H1 (cell line): Measurements from ENCODE around the gene GTF2IRD1. TPM values are rescaled to one million over a fixed set of nuclear protein-coding genes. Genes with fewer than 3 reads are reported as not detected.

Source experiments
- CTCF ChIA-PET: fragments of 300-600 bp; sonication (Branson Sonifier 250); formaldehyde crosslinking; loops from one replicate; lab custom pipeline; 2021; ENCODE audit not compliant: partially characterized antibody; lab: Charles Lee
- POLR2A ChIA-PET: fragments of 300-600 bp; sonication (Branson Sonifier 250); formaldehyde crosslinking; loops from one replicate; lab custom pipeline; 2021; ENCODE audit warnings: inconsistent platforms; ENCODE audit not compliant: partially characterized antibody; lab: Charles Lee
- DNase-seq, 2 experiments: peaks; one replicate each; pipeline versions ENCODE4 v3.0.0 to v3.0.0-alpha.2; 2010 to 2022; ENCODE audit warnings: low spot score in 2 of 2, low read depth in 1 of 2, mixed read lengths in 1 of 2
- FAIRE-seq: peaks from 2 replicates; lab custom pipeline; 2011; peaks lifted over from hg19 to GRCh38; lab: Jason Lieb, UNC
- H2AFZ ChIP-seq: 2 replicates; pipeline ENCODE4 v1.8.1; 2012; ENCODE audit warnings: low read length, inconsistent platforms
- H2AK5ac ChIP-seq: 2 replicates; pipeline ENCODE4 v1.6.1; 2013; ENCODE audit warnings: low read depth, low read length
- H2BK120ac ChIP-seq: replicated peaks from 2 replicates; pipeline ENCODE3; 2013; ENCODE audit warnings: low read depth, low read length, inconsistent platforms
- H2BK12ac ChIP-seq: 2 replicates; pipeline ENCODE4 v1.6.1; 2013; ENCODE audit warnings: low read depth, low read length
- H2BK15ac ChIP-seq: 2 replicates; pipeline ENCODE4 v1.6.1; 2013; ENCODE audit warnings: low read length
- H2BK20ac ChIP-seq: 2 replicates; pipeline ENCODE4 v1.6.1; 2013; ENCODE audit warnings: low read length
- H2BK5ac ChIP-seq: 2 replicates; pipeline ENCODE4 v1.6.1; 2013; ENCODE audit warnings: low read depth, low read length
- H3K14ac ChIP-seq: 2 replicates; pipeline ENCODE4 v1.6.1; 2013; ENCODE audit warnings: inconsistent platforms; ENCODE audit not compliant: insufficient read length
- H3K18ac ChIP-seq: 2 replicates; pipeline ENCODE4 v1.6.1; 2013; ENCODE audit warnings: low read length; ENCODE audit errors: extremely low read depth
- H3K23ac ChIP-seq: 2 replicates; pipeline ENCODE4 v1.6.1; 2013; ENCODE audit warnings: inconsistent platforms; ENCODE audit not compliant: insufficient read length
- H3K23me2 ChIP-seq: 2 replicates; pipeline ENCODE4 v1.6.1; 2013; ENCODE audit warnings: low read depth, low read length
- H3K27ac ChIP-seq: 2 replicates; pipeline ENCODE4 v1.6.1; 2011; ENCODE audit warnings: low read depth, low read length, inconsistent platforms
- H3K27me3 ChIP-seq, 4 experiments: replicated peaks in 1 of 4; 1 replicate in 1 of 4; 2 replicates in 3 of 4; pipeline versions ENCODE4 v1.6.1 to v1.8.1; 2011 to 2013; ENCODE audit warnings: low read length in 3 of 4, mild to moderate bottlenecking in 3 of 4, inconsistent platforms in 2 of 4, mixed read lengths in 2 of 4, moderate library complexity in 1 of 4; ENCODE audit not compliant: control insufficient read depth in 3 of 4, insufficient read depth in 3 of 4; ENCODE audit errors: extremely low read depth in 1 of 4
- H3K36me3 ChIP-seq, 4 experiments: 2 replicates each; pipeline versions ENCODE4 v1.6.1 to v1.8.1; 2011 to 2013; ENCODE audit warnings: mild to moderate bottlenecking in 4 of 4, low read length in 3 of 4, moderate library complexity in 2 of 4, control low read depth in 1 of 4, inconsistent platforms in 1 of 4; ENCODE audit not compliant: insufficient read depth in 4 of 4, control insufficient read depth in 2 of 4
- H3K4ac ChIP-seq: replicated peaks from 2 replicates; pipeline ENCODE3; 2013; ENCODE audit warnings: low read length, low read depth, mixed read lengths, inconsistent platforms; ENCODE audit not compliant: insufficient read length
- H3K4me1 ChIP-seq, 4 experiments: replicated peaks in 1 of 4; 1 replicate in 1 of 4; 2 replicates in 3 of 4; pipeline versions ENCODE4 v1.6.1 to v1.8.1; 2011 to 2013; ENCODE audit warnings: low read length in 3 of 4, inconsistent platforms in 2 of 4, mixed read lengths in 1 of 4; ENCODE audit not compliant: insufficient read depth in 4 of 4, control insufficient read depth in 3 of 4
- H3K4me2 ChIP-seq, 2 experiments: 2 replicates each; pipeline versions ENCODE4 v1.6.1 to v1.8.1; 2011 to 2013; ENCODE audit warnings: low read depth in 2 of 2, low read length in 2 of 2, control low read depth in 1 of 2, inconsistent platforms in 1 of 2, mild to moderate bottlenecking in 1 of 2; ENCODE audit not compliant: insufficient read depth in 1 of 2
- H3K4me3 ChIP-seq, 4 experiments: fragments of 200-600, 300-600 bp in 1 of 4; sonication (generic), shearing (Covaris generic), sonication (Bioruptor Twin) in 1 of 4; 2 replicates each; pipeline versions ENCODE4 v1.5.1 to v1.8.1; 2011 to 2016; ENCODE audit warnings: low read length in 4 of 4, low read depth in 3 of 4, control low read depth in 2 of 4, inconsistent platforms in 2 of 4, mild to moderate bottlenecking in 2 of 4, mixed read lengths in 1 of 4, moderate library complexity in 1 of 4; ENCODE audit not compliant: insufficient read depth in 2 of 4; ENCODE audit errors: extremely low read depth in 1 of 4
- H3K56ac ChIP-seq: replicated peaks from 2 replicates; pipeline ENCODE3; 2013; ENCODE audit warnings: low read depth, mild to moderate bottlenecking, mixed read lengths, low read length, inconsistent platforms; ENCODE audit not compliant: insufficient read length
- H3K79me1 ChIP-seq: 2 replicates; pipeline ENCODE4 v1.6.1; 2013; ENCODE audit warnings: low read depth, low read length, control low read depth
- H3K79me2 ChIP-seq, 2 experiments: 2 replicates each; pipeline versions ENCODE4 v1.6.1 to v1.8.1; 2012 to 2013; ENCODE audit warnings: low read length in 2 of 2, mild to moderate bottlenecking in 2 of 2, inconsistent platforms in 1 of 2; ENCODE audit not compliant: insufficient read depth in 2 of 2, control insufficient read depth in 1 of 2
- H3K9ac ChIP-seq, 4 experiments: replicated peaks in 1 of 4; 1 replicate in 1 of 4; 2 replicates in 3 of 4; pipeline versions ENCODE4 v1.6.1 to v1.8.1; 2011 to 2013; ENCODE audit warnings: low read depth in 3 of 4, low read length in 3 of 4, control low read depth in 2 of 4, mild to moderate bottlenecking in 2 of 4, moderate library complexity in 2 of 4, inconsistent platforms in 1 of 4; ENCODE audit errors: extremely low read depth in 1 of 4
- H3K9me3 ChIP-seq, 2 experiments: 2 replicates each; pipeline versions ENCODE4 v1.6.1 to v1.8.1; 2012 to 2013; ENCODE audit warnings: mild to moderate bottlenecking in 2 of 2, moderate library complexity in 2 of 2, control low read depth in 1 of 2, inconsistent platforms in 1 of 2, low read depth in 1 of 2, low read length in 1 of 2, mixed read lengths in 1 of 2; ENCODE audit not compliant: insufficient read depth in 2 of 2
- H4K20me1 ChIP-seq, 2 experiments: replicated peaks in 1 of 2; 2 replicates each; pipeline versions ENCODE3 to v1.8.1; 2011 to 2013; ENCODE audit warnings: inconsistent platforms in 2 of 2, low read length in 2 of 2, mild to moderate bottlenecking in 1 of 2; ENCODE audit not compliant: insufficient read depth in 2 of 2, control insufficient read depth in 1 of 2
- H4K5ac ChIP-seq: 2 replicates; pipeline ENCODE4 v1.6.1; 2013; ENCODE audit warnings: low read length, low read depth, mixed read lengths, inconsistent platforms; ENCODE audit not compliant: insufficient read length
- H4K8ac ChIP-seq: 2 replicates; pipeline ENCODE4 v1.8.0; 2013; ENCODE audit warnings: mild to moderate bottlenecking, moderate library complexity, low read length, inconsistent platforms; ENCODE audit not compliant: insufficient read depth; ENCODE audit errors: extremely low read depth
- H4K91ac ChIP-seq: replicated peaks from 2 replicates; pipeline ENCODE3; 2013; ENCODE audit warnings: low read length, mixed read lengths, inconsistent platforms; ENCODE audit not compliant: insufficient read length
- ATF2 ChIP-seq: IDR thresholded peaks from 2 replicates; pipeline ENCODE4 v1.6.1; 2012; ENCODE audit warnings: low read length, inconsistent platforms
- JUN ChIP-seq: IDR thresholded peaks from 2 replicates; pipeline ENCODE4 v1.6.1; 2011; ENCODE audit warnings: low read depth, mild to moderate bottlenecking, improper control_type of control experiment, low read length
- RAD21 ChIP-seq, 2 experiments: IDR thresholded peaks in 1 of 2; conservative IDR thresholded peaks in 1 of 2; 2 replicates each; pipeline ENCODE4 v1.6.1; 2011; ENCODE audit warnings: low read depth in 2 of 2, low read length in 2 of 2, improper control_type of control experiment in 1 of 2, inconsistent platforms in 1 of 2, mild to moderate bottlenecking in 1 of 2, moderate library complexity in 1 of 2
- SIN3A ChIP-seq, 2 experiments: IDR thresholded peaks in 1 of 2; conservative IDR thresholded peaks in 1 of 2; 2 replicates each; pipeline ENCODE4 v1.6.1; 2011 to 2012; ENCODE audit warnings: low read length in 2 of 2, improper control_type of control experiment in 1 of 2, low read depth in 1 of 2, mild to moderate bottlenecking in 1 of 2
- TCF12 ChIP-seq: IDR thresholded peaks from 2 replicates; pipeline ENCODE4 v1.6.1; 2011; ENCODE audit warnings: low read depth, mild to moderate bottlenecking, low read length
- YY1 ChIP-seq: IDR thresholded peaks from 2 replicates; pipeline ENCODE4 v1.6.1; 2011; ENCODE audit warnings: low read depth, mild to moderate bottlenecking, low read length
- ZNF274 ChIP-seq: IDR thresholded peaks from 2 replicates; pipeline ENCODE4 v1.7.0; 2012; ENCODE audit warnings: low read length, borderline replicate concordance; ENCODE audit errors: extremely low read depth
- WGBS, 2 experiments: shearing (Covaris generic) in 1 of 2; methylation state at CpG; one replicate each; pipeline versions ENCODE4 v1.1.6 to v1.1.7; 2013 to 2015; ENCODE audit warnings: low lambda C conversion rate in 2 of 2, mixed read lengths in 2 of 2, inconsistent platforms in 1 of 2, low coverage in 1 of 2, missing lambda C conversion rate in 1 of 2; ENCODE audit not compliant: insufficient replicate concordance in 2 of 2, insufficient coverage in 1 of 2, insufficient read length in 1 of 2; ENCODE audit errors: extremely low coverage in 1 of 2, missing lambda C conversion rate in 1 of 2; 5-methylcytosine and 5-hydroxymethylcytosine counted together
- polyA plus RNA-seq, 7 experiments: library from polyadenylated mRNA; depleted of rRNA in 3 of 7; stranded (reverse) in 5 of 7; unstranded in 2 of 7; fragments of >200 nt in 5 of 7; fragments of 200-250 nt in 2 of 7; gene quantifications; 1 replicate in 5 of 7; 2 replicates in 1 of 7; 4 replicates in 1 of 7; pipeline versions ENCODE4 v1.2.1 to v1.2.3, GENCODE V29; 2011 to 2013; ENCODE audit warnings: missing spikeins in 2 of 7, mixed read lengths in 2 of 7
- total RNA-seq: library from RNA; stranded (reverse); fragmentation: NEBNext Ultra II Directional; extraction: Animal tissue kit (Norgen Biotek cat#: 25700); gene quantifications from 2 replicates; pipeline ENCODE4 v1.2.1, GENCODE V29; 2021
- TF ChIP-seq, protein P1 (sequence below): IDR thresholded peaks from 2 replicates; pipeline ENCODE4 v1.6.1; 2011; ENCODE audit warnings: low read length, improper control_type of control experiment

The GTF2IRD1 gene
- total and polyA plus RNA-seq, 2 of the 8 experiments (the other 6 are each of a cell fraction or from before 2014, with no cell fraction given) = 27.4 to 45.4 TPM

GRCh38 chr7:74498996-74499834, 45.5 kb downstream of the GTF2IRD1 start:
- H2BK5ac ChIP-seq = no peak overlapping the region
- no peaks in the 10 kb centered on the region; a peak in 1 of 7 replicates for H3K27me3 ChIP-seq
- 0 out of 2 replicates have a peak overlapping the region, but pooled peaks have one; percentile 9 for H2BK12ac ChIP-seq
- peaks cover 16% of the 10 kb centered on the region for H3K79me1 ChIP-seq
- FAIRE-seq = no peak
- CTCF ChIA-PET = interaction anchor here (1.3 kb wide), 1 partner anchor 67 kb away, joined by 3 read pairs; no protein-coding TSS in a partner anchor
- H2BK120ac ChIP-seq = no peak overlapping the region
- H2BK15ac ChIP-seq = no peak overlapping the region
- POLR2A ChIA-PET = interaction anchor here (1.0 to 2.5 kb wide), 4 partner anchors 8 to 22 kb away, joined by 3 to 8 read pairs (median 6); no protein-coding TSS in a partner anchor
- H3K36me3 ChIP-seq = no peaks in the 10 kb centered on the region
- no peak overlapping the region for H3K4me3 ChIP-seq
- H3K79me2 ChIP-seq = peaks cover 0 to 37% of the 10 kb centered on the region in 2 experiments; a peak in 2 of 4 replicates
- H3K14ac ChIP-seq = no peak overlapping the region
- peaks cover 0 to 7% (median 0%) of the 10 kb centered on the region in 4 experiments; a peak in 3 of 7 replicates for H3K4me1 ChIP-seq
- H3K56ac ChIP-seq = no peak overlapping the region
- no peak overlapping the region for H3K18ac ChIP-seq
- DNase-seq = no peak
- no peak overlapping the region for H4K91ac ChIP-seq
- no peaks in the 10 kb centered on the region for H3K9me3 ChIP-seq
- H4K8ac ChIP-seq = no peak overlapping the region
- peaks cover 6% of the 10 kb centered on the region for H3K23me2 ChIP-seq
- no peak overlapping the region for H4K5ac ChIP-seq
- no peak overlapping the region for H2AK5ac ChIP-seq
- no peak overlapping the region for H2AFZ ChIP-seq
- H3K9ac ChIP-seq = no peak overlapping the region
- H3K4ac ChIP-seq = no peak overlapping the region
- no peak overlapping the region for H3K23ac ChIP-seq
- no peak overlapping the region for H2BK20ac ChIP-seq
- H3K27ac ChIP-seq = no peak overlapping the region
- peaks cover 5 to 21% of the 10 kb centered on the region in 2 experiments for H4K20me1 ChIP-seq
- WGBS, 2 experiments = 88% methylated on average over 8 of the region's 8 CpGs; no CpG with 5 or more reads in 1 of the 2 experiments
- no peak overlapping the region for H3K4me2 ChIP-seq
- no peak for TF ChIP-seq ZNF274
- TF ChIP-seq TCF12 = no peak
- TF ChIP-seq RAD21 (IDR thresholded peaks at IDR 0.05 in 1 of 2, conservative IDR thresholded peaks at IDR 0.05 in 1 of 2; ENCODE audit: low read depth in 2 of 2, low read length in 2 of 2) = no peak
- TF ChIP-seq, protein P1, sequence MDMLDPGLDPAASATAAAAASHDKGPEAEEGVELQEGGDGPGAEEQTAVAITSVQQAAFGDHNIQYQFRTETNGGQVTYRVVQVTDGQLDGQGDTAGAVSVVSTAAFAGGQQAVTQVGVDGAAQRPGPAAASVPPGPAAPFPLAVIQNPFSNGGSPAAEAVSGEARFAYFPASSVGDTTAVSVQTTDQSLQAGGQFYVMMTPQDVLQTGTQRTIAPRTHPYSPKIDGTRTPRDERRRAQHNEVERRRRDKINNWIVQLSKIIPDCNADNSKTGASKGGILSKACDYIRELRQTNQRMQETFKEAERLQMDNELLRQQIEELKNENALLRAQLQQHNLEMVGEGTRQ = no peak
- no peak for TF ChIP-seq YY1
- no peak for TF ChIP-seq ATF2
- no peak for TF ChIP-seq SIN3A (conservative IDR thresholded peaks at IDR 0.05 in 1 of 2, IDR thresholded peaks at IDR 0.05 in 1 of 2; ENCODE audit: low read depth in 1 of 2, low read length in 2 of 2)
- no peak for TF ChIP-seq JUN
